ENCODE data around the gene NLK.
"Not testable (repeated sequence)": the region's sequence is repeated elsewhere in the genome, so short reads cannot be mapped to it uniquely, and the experiment has no call there.

The NLK gene

DNA sequence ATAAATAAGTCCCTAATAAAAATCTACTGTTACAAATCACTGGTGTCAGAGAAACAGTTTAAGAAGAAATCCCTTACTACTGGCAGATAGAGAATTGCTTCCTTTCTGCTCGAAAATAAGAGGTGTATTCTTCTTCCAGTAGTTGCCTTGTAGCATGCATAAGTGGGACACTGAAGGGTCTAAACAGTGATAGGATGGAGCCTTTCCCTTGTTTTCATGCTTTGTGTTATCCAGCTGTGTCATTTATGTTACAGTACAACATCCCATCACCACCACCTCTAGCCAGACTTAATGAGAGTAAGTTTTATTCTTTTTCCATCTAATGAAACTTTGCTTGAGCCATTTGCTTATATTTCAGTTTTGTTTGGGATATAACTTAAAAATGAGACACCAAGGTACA lies 54.3 kb downstream of the NLK start:
- no peak overlapping the region for H3K4me3 ChIP-seq (ENCODE audit: low read depth, low read length)
- no peak for DNase-seq (ENCODE audit: low read depth)
- TF ChIP-seq, protein P1, sequence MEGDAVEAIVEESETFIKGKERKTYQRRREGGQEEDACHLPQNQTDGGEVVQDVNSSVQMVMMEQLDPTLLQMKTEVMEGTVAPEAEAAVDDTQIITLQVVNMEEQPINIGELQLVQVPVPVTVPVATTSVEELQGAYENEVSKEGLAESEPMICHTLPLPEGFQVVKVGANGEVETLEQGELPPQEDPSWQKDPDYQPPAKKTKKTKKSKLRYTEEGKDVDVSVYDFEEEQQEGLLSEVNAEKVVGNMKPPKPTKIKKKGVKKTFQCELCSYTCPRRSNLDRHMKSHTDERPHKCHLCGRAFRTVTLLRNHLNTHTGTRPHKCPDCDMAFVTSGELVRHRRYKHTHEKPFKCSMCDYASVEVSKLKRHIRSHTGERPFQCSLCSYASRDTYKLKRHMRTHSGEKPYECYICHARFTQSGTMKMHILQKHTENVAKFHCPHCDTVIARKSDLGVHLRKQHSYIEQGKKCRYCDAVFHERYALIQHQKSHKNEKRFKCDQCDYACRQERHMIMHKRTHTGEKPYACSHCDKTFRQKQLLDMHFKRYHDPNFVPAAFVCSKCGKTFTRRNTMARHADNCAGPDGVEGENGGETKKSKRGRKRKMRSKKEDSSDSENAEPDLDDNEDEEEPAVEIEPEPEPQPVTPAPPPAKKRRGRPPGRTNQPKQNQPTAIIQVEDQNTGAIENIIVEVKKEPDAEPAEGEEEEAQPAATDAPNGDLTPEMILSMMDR (conservative IDR thresholded peaks at IDR 0.05; ENCODE audit: low read depth, low read length), result no peak

DNA sequence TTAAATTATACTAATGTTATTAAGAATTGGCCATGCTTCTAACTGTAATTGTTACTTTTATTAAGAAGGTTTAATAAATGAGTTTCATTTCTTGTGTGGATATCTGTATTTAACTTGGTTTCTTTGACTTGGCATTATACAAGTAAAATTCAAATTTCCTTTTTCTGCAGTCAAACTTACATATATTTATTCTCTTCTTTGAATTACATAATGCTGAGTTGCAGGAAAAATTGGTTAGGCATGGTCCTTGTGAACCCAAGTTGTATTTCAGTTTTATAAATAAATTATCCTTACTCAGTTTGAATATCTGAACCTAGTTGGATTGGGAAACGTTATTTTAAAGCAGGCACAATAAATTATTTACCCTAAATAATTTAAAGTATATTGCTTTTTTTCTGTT lies 54.8 kb downstream of the NLK start:
- H3K4me3 ChIP-seq (ENCODE audit: low read depth, low read length), result no peak overlapping the region
- TF ChIP-seq, protein P1 (conservative IDR thresholded peaks at IDR 0.05; ENCODE audit: low read depth, low read length), result no peak
- DNase-seq (ENCODE audit: low read depth), result no peak

DNA sequence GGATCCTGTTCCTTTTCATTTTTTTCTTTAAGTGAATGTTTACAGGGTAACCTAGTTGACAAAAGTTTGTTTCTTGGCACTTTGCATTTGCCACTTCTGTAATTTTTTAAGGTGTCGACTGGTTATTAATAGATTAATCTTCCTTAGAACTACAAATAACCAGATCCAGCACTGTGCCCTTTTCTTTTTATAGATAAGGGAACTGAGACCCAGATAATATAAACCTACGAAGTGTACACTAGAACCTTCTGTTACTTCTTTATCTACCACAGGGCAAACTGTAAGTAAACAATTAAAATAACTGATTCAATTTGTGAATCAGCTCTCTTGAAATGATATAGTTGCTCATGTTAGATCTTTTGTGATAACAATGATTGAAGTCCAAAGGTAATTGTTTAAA lies 55.4 kb downstream of the NLK start:
- TF ChIP-seq, protein P1 (conservative IDR thresholded peaks at IDR 0.05; ENCODE audit: low read depth, low read length), result no peak
- DNase-seq (ENCODE audit: low read depth), result no peak
- no peak overlapping the region for H3K4me3 ChIP-seq (ENCODE audit: low read depth, low read length)

DNA sequence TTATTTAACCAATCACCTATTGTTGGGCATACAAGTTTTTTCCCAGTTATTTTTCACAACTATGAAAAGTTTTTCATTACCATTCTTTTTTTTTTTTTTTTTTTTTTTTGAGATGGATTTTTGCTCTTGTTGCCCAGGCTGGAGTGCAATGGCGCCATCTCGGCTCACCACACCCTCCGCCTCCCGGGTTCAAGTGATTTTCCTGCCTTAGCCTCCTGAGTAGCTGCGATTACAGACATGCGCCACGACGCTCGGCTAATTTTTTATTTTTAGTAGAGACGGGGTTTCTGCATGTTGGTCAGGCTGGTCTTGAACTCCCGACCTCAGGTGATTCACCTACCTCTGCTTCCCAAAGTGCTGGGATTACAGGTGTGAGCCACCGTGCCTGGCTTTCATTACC lies 56.1 kb downstream of the NLK start:
- not testable (repeated sequence) for H3K4me3 ChIP-seq (ENCODE audit: low read depth, low read length); DNase-seq (ENCODE audit: low read depth)

DNA sequence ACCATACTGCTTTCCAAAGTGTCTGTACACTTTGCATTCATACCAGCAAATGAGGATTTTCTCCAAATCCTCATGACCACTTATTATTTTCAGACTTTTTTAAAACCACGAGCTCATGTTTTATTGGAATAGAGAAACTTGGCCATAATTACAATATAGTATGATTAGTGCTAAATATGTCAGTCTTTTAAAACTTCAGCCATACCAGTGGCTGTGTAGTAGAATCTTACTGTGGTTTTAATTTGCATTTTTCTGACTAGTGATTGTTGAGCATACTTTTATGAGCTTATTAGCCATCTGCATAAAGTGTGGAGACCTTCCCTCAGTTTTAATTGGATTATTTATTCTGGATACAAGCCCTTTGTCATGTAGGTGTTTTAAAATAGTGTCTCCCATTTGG lies 57.8 kb downstream of the NLK start:
- TF ChIP-seq, protein P1 (conservative IDR thresholded peaks at IDR 0.05; ENCODE audit: low read depth, low read length), result no peak
- no peak overlapping the region for H3K4me3 ChIP-seq (ENCODE audit: low read depth, low read length)
- DNase-seq (ENCODE audit: low read depth), result no peak

DNA sequence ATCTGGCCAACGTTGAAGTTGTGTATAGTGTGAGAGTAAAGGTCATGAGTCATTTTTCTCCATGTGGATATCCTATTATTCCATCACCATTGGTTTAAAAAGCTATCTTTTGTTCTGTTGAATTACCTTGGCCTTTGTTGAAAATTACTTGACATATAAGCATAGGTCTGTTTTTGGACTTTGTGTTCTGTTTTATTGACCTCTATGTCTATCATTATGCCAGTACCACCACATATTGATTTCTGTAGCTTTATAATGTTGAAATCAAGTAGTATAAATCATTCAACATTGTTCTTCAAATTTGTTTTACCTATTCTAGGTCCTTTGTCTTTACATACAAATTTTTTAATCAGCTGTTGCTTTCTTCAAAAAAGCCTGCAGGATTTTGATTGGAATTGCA lies 58.5 kb downstream of the NLK start:
- no peak overlapping the region for H3K4me3 ChIP-seq (ENCODE audit: low read depth, low read length)
- TF ChIP-seq, protein P1 (conservative IDR thresholded peaks at IDR 0.05; ENCODE audit: low read depth, low read length), result no peak
- no peak for DNase-seq (ENCODE audit: low read depth)

DNA sequence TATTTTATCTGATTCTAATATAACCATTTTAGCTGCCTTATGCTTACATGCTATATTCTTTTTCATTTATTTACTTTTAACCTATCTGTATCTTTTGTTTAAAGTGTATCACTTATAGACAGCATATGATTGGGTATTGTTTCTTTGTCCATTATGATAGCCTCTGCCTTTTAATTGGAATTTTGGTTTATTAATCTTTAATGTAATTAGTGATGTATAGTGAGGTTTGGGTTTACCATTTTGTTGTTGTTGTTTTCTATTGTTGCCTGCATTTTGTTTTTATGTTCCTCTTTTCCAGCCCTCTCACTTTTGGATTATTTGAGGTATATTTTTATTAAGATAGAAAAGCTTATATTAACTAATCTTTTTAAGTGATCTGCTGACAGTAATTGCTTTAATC lies 59.4 kb downstream of the NLK start:
- H3K4me3 ChIP-seq (ENCODE audit: low read depth, low read length), result no peak overlapping the region
- TF ChIP-seq, protein P1 (conservative IDR thresholded peaks at IDR 0.05; ENCODE audit: low read depth, low read length), result no peak
- no peak for DNase-seq (ENCODE audit: low read depth)

DNA sequence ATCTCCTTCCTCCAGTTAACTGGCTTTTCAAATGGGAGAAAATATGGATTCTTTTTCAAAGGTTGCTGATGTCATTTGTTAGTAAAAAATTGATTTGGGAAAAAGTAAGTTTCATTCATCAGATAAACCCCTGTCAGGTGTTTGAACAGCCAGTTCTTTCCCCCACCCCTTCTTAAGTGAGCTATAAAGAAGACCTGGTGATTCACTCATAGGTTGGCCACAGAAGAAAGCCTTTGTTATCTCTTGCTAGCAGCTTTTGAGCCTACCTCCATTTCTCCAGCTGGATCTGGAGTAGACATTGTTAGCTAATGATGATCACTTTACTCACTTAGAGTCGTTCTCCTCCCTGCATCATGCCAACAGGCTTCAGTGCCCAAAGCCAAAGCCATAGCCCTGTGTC lies 63.0 kb downstream of the NLK start:
- TF ChIP-seq, protein P1 (conservative IDR thresholded peaks at IDR 0.05; ENCODE audit: low read depth, low read length), result no peak
- DNase-seq (ENCODE audit: low read depth), result no peak
- no peak overlapping the region for H3K4me3 ChIP-seq (ENCODE audit: low read depth, low read length)

Measured in choroid plexus epithelial cell (primary cell).